Type B pancreatic cell (in vitro differentiated cells): ENCODE data around the gene PARD3B. TPM values are rescaled to one million over a fixed set of nuclear protein-coding genes. Genes with fewer than 3 reads are reported as not detected.

ENCODE experiments used
- DNase-seq: peaks from one replicate; pipeline ENCODE4 v3.0.0; 2021; ENCODE audit warnings: mixed read lengths; ENCODE audit not compliant: unreplicated experiment; ENCODE audit errors: extremely low spot score
- H3K27ac Mint-ChIP-seq: 2 replicates; pipeline ENCODE4 v1.8.0; 2021; ENCODE audit warnings: mild to moderate bottlenecking, mixed read lengths
- H3K27me3 Mint-ChIP-seq: 2 replicates; pipeline ENCODE4 v1.8.0; 2021; ENCODE audit warnings: mixed read lengths
- H3K36me3 Mint-ChIP-seq: 2 replicates; pipeline ENCODE4 v1.8.0; 2021; ENCODE audit warnings: mixed read lengths
- H3K4me1 Mint-ChIP-seq: one replicate; pipeline ENCODE4 v1.8.0; 2021; ENCODE audit warnings: mixed read lengths; ENCODE audit not compliant: unreplicated experiment
- H3K4me3 Mint-ChIP-seq: 2 replicates; pipeline ENCODE4 v1.8.0; 2021; ENCODE audit warnings: mild to moderate bottlenecking, mixed read lengths
- H3K9me3 Mint-ChIP-seq: 2 replicates; pipeline ENCODE4 v1.8.0; 2021; ENCODE audit warnings: mixed read lengths
- CTCF ChIP-seq: fragments of 200-600 bp; sonication (generic); conservative IDR thresholded peaks from 2 replicates; pipeline ENCODE4 v1.5.0; 2021; ENCODE audit warnings: antibody characterized with exemption, mild to moderate bottlenecking
- total RNA-seq: library from RNA; stranded (reverse); gene quantifications from 2 replicates; pipeline ENCODE4 v1.2.1, GENCODE V29; 2021; ENCODE audit warnings: low replicate concordance

The PARD3B gene
- total RNA-seq, 1 donor from 2014 or later: 15.9 TPM

- Mint-ChIP-seq H3K4me1 (peaks cover 30% of the 10 kb centered on the region), H3K36me3 (peaks cover 1% of the 10 kb centered on the region), H3K4me3 (no peak overlapping the region), H3K9me3 (peaks cover 10% of the 10 kb centered on the region), H3K27me3 (no peaks in the 10 kb centered on the region), H3K27ac (no peak overlapping the region)
- DNase-seq: no peak
- no peak for TF ChIP-seq CTCF
These were observed 821.2 kb downstream of the PARD3B start for GRCh38 chr2:205366336-205367060.

GRCh38 chr2:205367331-205367935 lies 822.2 kb downstream of the PARD3B start:
- Mint-ChIP-seq H3K9me3 (peaks cover 8% of the 10 kb centered on the region), H3K27me3 (no peaks in the 10 kb centered on the region), H3K4me3 (no peak overlapping the region), H3K36me3 (no peaks in the 10 kb centered on the region), H3K27ac (no peak overlapping the region), H3K4me1 (peaks cover 28% of the 10 kb centered on the region)
- TF ChIP-seq CTCF: no peak
- DNase-seq: no peak

GRCh38 chr2:205369813-205370212 lies 824.5 kb downstream of the PARD3B start:
- Mint-ChIP-seq H3K4me3 (no peak overlapping the region), H3K27ac (no peak overlapping the region), H3K27me3 (no peaks in the 10 kb centered on the region), H3K36me3 (no peaks in the 10 kb centered on the region), H3K9me3 (peaks cover 8% of the 10 kb centered on the region), H3K4me1 (peaks cover 11% of the 10 kb centered on the region)
- DNase-seq: no peak
- TF ChIP-seq CTCF: no peak

- Mint-ChIP-seq H3K27me3 (no peaks in the 10 kb centered on the region), H3K9me3 (peaks cover 8% of the 10 kb centered on the region), H3K4me3 (no peak overlapping the region), H3K27ac (no peak overlapping the region), H3K4me1 (peaks cover 18% of the 10 kb centered on the region), H3K36me3 (no peaks in the 10 kb centered on the region)
- TF ChIP-seq CTCF: no peak
- DNase-seq: no peak
These were observed 825.5 kb downstream of the PARD3B start for GRCh38 chr2:205370726-205371125.

GRCh38 chr2:205372141-205372540 lies 826.9 kb downstream of the PARD3B start:
- TF ChIP-seq CTCF: no peak
- Mint-ChIP-seq H3K4me1 (peaks cover 21% of the 10 kb centered on the region), H3K27me3 (no peaks in the 10 kb centered on the region), H3K27ac (no peak overlapping the region), H3K4me3 (no peak overlapping the region), H3K9me3 (peaks cover 15% of the 10 kb centered on the region), H3K36me3 (peaks cover 4% of the 10 kb centered on the region)
- DNase-seq: no peak
